Activated gamma-delta T cell treated with Interleukin-2 at 50 U/mL for 16 hours (primary cell): ENCODE data around the gene PI4KA.
"Not testable (repeated sequence)": the region's sequence is repeated elsewhere in the genome, so short reads cannot be mapped to it uniquely, and the experiment has no call there.

Source experiments
- DNase-seq: peaks from one replicate; pipeline ENCODE4 v3.0.0-alpha.2; 2020

Gene PI4KA

DNA sequence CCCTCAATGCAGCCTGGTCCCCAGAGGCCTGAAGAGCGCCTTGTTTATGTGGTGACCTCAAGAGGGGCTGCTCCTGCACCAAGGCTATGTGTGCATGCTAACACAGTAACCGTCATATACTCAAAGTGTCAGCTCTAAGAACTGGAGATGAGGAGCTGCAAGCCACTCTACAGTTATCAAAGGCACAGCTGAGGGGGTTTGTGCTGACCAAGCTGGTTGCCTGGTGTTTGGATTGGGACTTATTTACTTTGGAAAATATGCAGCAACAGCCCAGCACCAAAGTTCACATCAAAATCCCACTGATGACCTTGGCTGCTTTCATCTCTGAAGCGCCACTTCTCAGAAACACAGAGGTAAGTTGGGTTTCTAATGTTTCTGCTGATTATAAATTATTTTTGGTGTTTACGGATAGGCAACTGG, 84.8 kb downstream of the PI4KA start, which contains the start of gene SERPIND1:
SERPIND1 (plus strand) TSS at position 321 of the 420 bp plus-strand sequence. CDS start 5,200 bp downstream, outside the sequence.
- DNase-seq = no peak

DNA sequence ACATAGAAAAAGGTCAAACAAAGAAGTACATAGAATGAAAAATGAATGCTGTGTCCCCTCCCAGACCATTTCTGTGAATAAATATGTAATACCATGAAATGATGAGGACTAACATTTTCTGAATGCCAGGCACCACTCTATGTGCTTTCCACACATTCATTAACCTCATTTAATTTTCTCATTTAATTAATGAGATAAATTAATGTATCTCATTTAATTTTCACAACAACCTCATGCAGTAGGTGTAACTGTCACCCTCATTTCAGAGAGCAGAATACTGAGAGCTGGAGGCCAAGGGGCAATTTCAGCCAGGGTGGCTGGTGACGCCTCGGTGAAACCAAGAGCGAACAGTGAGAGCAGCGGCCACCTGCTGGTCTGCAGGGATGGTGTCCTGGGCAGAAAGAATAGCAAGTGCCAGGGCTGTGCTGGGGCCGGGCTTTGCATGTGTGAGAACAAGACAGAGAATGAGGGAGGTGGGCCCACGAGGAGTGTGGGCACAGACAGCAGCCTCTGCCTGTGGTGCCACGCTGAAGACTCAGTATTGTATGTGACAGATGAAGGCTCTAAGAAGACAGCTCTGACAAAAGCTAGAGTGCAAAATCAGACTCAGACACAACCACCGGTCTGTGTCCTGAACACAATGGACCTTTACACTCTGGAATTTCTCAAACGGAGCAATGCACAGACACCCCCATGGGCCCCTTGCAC, 86.5 kb downstream of the PI4KA start:
- DNase-seq = no peak

DNA sequence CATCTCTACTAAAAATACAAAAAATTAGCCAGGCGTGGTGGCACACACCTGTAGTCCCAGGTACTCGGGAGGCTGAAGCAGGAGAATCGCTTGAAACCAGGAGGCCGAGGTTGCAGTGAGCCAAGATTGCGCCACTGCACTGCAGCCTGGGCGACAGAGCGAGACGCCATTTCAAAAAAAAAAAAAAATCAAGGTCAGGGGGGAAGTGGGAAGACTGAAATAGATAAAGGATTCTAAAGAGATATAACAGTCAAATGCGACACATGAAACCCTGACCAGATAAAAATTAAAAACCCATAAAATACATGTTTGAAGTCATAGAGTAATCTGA, 89.2 kb downstream of the PI4KA start:
- DNase-seq = not testable (repeated sequence)

DNA sequence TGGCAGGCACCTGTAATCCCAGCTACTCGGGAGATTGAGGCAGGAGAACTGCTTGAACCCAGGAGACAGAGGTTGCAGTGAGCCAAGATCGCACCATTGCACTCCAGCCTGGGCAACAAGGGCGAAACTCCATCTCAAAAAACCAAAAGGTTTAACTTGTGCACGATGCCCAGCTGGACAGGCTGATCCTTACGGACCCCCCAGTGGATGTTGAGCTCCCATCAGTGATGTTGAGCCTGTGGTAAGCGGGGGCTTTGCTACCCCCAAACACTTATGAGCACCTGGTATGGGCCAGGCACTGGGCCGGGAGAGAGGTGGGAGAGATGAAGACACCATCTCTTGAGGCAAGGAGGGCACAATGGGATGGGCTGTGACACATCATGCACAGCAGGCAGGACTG, 92.1 kb downstream of the PI4KA start:
- DNase-seq = no peak

DNA sequence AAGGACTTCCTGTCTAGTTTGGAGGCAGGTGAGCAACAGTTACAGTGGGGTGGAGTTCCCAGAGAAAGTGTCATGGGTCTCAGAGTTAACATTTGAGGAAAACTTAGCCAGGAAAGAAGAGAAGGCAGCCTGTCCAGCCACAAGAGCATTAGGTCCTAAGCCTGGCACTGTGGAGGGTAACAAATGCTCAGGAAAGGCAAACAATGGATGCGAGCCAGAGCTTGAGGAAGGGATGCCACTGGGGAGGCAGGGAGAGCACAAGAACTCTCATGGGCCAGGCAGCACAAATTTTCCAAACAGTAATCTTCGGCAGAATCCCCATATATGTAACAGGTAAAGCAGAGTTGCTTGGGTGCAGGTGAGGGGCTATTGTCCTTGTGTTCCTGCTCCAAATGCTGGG, 92.7 kb downstream of the PI4KA start:
- DNase-seq = no peak

DNA sequence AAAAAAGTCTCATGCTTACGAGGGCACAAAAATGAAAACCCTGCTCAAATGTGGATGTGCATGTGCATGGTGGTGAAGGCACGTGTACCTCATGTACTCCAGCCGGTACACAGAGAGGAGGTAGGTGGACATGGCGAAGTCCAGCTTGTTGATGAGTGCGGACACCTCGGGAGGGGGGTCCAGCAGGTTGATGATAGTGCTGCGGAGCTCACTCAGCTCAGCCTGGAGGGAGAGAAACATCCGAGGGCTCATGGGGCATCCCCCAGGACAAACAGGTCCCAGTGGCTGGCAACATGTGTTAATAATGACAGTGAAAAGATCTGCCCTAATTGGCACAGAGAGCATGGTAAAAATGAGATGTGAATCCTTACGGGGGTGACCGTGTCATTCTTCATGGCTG, 93.9 kb downstream of the PI4KA start:
- DNase-seq = no peak

DNA sequence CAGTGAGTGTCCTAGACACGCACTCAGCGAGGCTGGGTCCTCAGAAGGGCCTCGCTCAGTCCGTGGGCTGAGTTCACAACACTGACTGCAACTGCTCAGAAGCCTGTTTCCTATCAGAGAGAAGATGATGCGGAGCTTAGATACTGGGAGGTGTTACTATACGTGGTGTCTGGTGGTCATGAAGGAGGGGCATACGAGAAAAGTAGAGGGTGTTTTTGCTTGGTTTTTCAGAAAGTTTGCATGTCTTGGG, 94.2 kb downstream of the PI4KA start:
- DNase-seq = no peak

DNA sequence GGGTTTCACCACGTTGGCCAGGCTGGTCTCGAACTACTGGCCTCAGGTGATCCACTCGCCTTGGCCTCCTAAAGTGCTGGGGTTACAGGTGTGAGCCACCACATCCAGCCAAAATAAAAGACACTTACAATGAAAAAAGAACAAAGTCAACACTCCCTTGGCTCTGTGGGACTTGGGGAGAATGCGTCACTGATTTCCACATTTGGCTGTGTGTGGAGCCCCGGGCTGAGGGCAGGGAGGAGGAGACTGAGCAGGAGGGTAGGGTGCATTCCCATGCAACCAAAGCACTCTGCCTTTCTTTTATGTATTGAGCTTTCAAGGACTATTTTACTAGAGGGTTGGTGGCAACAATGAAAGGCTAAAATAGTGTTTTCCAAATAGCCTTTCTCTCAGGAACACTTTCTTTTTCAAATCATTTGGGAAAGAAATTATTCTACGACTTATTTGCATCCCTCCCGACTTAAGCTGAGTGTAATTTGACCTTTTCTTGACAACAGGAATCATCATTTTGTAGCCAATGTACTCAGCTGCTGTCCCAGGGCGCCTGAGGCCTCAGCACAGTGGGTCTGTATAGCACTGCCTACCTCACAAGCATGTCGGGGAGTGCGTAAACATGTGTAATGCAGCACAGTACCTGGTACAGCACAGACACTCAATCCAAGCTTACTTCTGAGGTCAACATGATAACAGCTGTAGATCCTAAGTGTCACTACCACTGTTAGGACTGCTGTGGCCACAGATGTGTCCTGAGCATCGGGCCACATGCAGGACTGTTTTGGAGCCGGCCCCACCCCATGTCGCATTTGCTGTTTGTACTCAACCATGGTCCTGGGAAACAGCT, 94.8 kb downstream of the PI4KA start:
- no peak for DNase-seq

DNA sequence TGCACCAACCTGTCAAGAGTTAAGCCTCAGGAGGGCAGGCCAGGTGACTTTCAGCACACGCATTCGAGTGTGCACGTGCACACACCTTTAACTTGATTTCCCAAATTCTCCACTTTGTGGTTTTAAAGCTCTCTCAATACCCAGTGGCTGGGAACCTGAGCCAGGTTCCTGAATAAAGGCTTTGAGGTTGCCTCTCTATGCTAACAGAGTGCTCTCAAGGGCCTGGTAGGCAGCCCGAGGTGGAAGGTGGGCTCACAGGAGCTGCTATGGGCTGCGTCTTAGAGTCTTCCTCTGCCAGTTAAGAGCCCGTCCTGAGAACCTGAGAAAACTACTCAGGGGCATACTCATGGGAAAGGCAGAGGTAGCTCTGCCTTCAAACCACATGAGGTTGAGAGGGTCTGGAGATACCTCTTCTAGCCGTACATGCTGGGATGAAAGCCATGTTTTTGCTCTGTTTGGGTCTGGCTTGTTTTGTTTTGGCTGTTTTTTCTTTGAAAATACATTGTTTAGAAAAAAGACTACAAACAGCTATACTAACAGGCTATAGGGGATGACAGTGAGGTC, 96.3 kb downstream of the PI4KA start:
- no peak for DNase-seq

DNA sequence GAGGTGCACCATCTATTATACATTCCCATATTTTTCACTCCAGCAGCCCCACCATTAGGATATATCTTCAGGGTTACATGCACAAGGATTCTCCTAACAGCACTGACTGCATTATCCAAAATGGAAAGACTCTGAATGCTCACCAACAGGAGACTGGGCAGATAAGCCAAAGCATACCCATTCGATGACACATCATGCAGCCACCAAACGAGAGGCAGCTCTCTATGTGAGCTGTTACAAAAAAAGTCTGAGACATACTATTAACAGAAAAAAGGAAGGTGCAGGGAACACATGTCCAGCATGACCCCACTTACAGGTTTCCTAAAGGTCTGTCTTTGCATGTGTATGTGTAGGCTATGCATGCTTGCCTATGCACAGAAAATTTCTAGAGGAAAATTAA, 97.1 kb downstream of the PI4KA start:
- DNase-seq = no peak

DNA sequence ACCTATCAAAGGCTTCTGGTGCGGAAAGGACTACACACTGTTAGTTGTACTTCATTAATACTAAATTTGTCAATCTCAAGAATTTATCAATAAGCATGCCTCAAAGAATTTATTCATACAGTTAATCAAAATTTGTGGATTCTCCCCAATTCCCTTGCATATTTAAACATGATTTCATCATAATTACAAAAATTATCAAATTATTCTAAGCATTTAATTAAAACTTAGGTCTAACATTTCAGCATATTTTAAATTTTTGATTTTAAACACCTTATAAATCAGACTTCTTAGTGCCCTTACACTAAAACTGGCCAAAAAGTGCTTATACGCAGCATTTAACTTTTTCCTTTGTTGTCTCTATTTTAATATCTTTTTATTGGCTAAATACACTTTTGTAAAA, 98.5 kb downstream of the PI4KA start:
- no peak for DNase-seq

DNA sequence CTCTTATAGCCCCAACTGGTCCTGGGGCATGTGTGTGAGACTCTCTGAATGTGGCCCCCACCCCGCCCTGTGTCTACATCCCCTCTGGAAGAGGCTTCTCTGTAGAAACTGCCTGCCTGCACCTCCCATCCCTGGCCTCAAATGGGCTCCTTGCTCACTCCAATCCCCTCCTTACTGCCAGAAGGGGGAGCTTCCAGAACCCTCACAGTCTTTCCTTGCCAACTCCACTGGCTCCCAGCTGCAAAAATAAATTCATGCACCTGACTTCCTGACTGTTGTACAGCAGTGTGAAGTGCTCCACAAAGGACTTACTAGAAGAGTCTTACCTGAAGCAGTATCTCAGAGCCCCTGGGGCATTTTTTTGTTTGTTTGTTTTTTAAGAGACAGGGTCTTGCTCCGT, 99.9 kb downstream of the PI4KA start:
- DNase-seq = no peak

DNA sequence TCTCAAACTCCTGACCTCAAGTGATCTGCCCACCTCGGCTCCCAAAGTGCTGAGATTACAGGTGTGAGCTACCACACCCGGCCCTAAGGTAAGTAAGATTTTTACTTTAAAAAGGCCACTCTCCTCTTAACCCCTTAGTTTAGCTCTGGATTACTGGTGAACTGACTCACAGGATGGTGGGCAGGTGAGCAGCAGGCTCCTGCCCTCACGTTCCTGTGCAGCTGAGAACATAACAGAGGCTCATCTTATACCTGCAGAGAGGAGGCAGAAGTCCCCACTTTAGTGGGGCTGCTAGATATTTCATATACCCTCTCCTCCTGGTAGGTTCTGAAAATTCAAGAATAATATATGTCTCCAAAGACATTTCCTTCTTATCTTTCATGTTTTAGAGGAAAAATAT, 101.8 kb downstream of the PI4KA start:
- DNase-seq = no peak

DNA sequence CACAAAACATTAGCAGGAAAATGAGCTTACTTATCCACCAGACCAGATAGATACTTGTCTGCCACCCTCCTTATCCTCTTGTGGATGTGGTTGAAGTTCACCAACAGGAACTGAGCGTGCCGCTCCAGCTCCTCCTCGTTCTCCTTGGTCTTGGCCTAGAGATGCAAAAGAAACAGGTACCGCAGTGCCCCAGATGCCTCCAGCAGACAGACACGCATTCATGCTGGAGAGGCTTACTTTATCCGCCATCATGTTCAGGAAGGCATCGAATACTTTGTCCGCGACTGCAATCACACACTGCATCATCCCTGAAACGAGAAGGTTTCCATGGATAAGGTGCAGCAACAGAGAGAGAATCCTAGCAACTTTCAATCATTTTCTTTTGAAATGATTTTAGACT, 105.7 kb downstream of the PI4KA start:
- no peak for DNase-seq

DNA sequence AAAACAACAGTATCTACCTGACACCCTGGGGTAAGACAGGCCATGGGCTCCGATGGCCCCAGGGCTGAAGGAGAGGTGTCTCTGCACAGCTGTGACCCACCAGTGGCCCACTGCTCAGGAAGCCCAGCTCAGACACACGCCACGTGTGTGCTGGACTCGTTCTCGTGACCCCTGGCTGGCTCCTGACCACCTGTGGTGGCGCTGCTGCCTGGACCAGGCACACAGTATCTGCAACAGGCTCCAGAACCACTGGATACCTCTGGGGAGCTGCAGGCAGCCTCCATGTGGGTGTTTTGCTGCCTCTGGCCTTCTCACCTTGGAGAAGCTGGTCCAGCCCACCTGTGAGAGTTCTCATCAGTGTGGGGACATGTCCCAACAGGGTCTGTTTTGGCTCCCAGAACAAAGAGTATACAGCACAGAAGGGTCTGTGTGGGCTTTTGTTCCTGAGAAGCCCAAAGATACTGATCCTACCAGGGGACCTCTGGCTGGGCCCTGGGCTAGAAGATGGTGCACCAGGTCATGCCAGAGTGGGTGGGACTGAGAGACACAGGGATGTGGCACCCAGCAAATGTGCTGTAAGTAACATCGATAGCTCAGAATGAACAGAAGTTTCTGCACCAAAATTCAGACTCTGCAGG, 106.4 kb downstream of the PI4KA start:
- DNase-seq = no peak

DNA sequence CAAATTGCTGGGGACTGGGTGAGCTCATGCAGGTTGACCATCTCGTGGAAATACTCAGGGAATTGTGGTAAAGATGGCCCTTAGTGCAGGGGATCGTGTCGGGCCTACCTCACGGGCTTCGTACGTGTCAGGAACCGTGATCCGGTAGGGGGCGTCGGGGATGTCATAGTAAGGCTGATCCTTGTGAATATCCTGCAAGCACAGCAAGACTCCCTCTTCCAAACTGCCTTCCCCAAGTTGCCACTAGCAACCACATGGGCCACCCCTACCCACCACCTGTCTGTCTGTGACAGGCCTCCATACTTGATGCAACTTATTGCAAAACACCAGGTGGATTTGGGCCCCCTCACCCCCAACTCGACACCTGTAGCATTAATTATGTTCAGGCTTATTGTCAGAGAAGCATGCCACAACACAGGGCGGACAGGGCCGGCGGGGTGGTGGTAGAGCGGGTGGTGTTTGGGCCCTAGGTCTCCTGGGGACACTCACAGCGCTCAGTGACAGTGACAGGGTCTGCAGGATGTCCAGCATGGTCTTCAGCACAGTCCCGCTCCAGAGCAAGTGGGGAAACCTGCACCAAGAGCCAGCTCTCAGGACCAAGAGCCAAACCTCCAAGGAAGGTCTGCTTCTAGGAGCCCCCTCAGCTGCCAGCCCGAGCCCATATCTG, 107.3 kb downstream of the PI4KA start:
- DNase-seq = no peak

DNA sequence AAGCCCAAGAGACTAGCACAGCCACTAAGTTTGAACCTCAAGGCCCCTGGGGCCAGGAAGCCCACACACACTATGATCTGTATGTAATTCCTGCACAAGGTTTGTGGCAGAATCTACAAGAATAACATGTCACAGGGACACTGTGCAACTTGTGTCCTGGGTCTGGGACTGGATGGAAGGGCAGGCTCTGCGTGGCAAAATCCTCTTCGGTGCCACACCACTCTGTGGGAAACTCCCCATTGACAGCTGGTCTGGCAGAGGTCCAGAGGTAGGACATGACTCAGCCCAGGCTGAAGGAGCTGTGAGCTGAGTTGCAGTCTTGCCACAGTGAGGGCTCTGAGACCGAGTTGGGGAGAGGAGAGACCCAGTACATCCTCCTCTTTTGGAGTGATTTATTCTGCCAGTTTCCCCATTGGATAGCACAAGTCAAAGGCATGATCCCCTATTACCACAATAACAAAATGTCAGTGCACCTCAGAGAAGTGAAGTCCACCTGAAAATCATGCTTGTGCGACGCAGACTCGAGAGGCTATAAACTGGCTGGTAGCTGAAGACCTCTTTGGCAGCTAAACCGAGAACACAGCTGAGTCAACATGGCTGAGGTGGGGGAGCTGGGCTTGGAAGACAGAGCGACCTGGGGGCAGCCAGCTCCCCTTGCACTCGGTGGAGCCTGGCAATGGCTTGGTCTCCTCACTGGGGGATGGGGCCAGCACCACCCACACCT, 108.0 kb downstream of the PI4KA start:
- no peak for DNase-seq

DNA sequence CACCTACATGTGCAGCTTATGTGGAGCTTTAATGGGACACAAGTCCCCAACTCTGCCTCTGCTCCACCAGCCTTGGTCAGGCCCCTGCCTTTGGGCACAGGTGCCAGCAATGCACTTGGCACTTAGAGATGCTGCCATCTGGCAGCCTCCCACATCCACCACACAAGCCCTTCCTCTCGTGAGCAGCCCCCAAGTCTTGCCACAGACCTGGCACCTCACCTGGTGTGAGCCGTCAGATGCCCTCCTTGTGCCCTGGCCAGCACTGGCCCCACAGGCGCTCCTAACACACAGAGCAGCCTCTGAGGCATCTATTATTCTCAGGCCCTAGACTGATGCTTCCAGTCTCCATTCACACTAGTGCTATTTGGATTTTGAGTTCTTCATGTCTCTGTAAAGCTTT, 109.2 kb downstream of the PI4KA start:
- no peak for DNase-seq

DNA sequence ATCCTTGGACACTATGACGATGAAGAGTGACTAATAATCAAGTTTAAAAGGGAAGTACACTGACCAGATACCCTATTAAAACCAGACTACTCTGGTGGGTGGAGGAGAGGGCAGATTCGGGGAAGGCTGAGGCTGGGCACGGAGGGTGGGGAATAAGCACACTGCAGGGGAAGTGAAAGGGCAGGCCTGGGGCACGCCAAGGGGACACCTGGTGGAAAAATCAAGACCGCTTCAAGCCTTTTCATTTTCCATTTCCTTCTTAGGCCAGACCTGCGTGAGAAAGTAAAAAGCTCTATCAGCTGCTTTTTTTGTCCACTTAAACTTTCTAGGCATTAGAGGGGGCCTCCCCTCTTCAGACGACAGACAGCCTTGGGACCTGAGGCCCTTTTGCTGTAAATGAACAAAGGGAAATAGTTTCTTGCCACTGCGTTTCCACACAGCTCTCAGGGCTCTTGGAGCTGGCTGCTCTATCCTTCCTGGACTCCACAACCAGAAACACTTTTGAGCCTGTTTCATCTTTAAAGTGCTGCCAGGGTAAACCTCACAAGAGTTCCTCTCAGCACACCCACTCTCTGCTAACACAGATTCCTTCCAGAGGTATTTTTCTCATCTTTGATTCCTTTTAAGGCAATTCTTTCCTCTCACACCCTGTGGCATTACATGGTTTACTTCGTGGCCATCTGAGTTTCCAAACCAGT, 109.7 kb downstream of the PI4KA start:
- no peak for DNase-seq

DNA sequence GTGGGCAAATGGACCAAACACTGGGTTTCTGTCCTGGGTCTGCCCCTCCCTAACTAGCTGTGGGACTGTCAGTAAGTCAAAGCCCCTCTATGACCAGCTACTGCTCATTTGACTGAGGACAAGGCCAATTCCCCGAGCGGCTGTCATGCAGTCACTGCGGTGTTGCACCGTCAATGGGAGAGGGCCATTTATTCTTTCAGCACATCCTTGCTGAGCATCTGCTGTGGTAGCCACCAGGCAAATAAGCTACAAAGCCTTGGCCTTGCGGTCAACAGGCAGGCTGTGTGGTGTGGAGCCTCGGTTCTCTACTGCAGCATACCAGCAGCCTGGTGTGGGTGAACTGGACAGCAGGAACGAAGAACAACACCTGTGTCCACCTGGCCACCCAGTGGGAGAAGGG, 110.5 kb downstream of the PI4KA start:
- no peak for DNase-seq

DNA sequence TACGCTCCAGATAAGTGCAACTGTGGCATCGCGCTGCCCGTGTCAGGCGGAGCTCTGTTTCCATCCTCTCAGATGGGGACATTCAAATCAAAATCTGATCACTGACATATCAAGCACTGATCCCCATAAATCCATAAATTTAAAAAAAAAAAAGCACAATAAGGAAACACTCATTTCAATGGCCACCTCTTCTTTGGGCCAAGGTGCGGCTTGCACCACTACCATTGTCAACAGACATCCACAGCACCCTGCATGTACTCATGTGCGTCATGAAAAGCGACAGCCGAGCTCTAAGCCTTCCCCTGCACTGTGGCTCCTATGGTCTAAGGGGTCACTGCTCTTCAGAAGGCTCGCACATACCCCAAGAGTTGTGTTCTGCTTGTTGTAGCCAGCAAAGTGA, 111.4 kb downstream of the PI4KA start:
- no peak for DNase-seq
